ENCODE results near the gene GGTA1.
"Not testable (repeated sequence)": the region's sequence is repeated elsewhere in the genome, so short reads cannot be mapped to it uniquely, and the experiment has no call there.

Gene GGTA1

DNA sequence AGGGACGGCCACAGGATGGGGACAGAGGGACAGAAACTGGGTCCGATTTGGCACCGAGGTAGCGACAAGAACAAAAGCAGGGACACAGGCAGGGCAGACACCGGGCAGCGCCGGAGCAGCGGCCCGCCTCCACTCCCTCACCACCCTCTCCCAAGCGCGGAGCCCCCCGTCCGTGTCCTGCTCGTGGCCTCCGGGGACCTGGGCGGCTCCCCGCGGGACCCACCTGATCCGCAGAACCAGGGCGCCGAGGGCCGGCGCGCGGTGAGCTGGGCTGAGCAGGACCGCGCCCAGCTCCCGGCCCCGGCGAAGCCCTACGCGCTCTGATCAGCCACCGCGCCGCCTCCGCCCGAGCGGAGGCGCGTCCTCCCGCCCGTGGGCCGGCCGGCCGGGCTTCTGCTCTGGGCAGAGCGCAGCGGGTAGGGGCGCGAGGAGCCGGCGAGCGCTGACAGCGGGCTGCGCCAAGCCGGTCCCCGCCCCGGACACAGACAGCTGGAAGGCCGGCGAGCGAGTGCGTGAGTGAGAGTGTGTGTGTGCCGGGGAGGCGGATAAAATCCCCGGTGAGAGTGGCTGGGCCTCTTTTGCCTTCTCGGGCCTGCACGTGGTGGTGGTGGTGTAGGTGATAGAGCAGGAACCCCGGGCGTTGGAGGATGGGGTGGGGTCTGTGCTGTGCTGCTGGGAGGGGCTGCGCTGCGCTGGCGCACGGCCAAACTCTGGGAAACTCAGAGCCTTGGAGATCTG is at the start of gene GGTA1:
Gene GGTA1, minus strand, starts transcription at position 418 of the 738 bp plus-strand sequence. CDS start 31,922 bp downstream, outside the sequence.
- no peak for DNase-seq

DNA sequence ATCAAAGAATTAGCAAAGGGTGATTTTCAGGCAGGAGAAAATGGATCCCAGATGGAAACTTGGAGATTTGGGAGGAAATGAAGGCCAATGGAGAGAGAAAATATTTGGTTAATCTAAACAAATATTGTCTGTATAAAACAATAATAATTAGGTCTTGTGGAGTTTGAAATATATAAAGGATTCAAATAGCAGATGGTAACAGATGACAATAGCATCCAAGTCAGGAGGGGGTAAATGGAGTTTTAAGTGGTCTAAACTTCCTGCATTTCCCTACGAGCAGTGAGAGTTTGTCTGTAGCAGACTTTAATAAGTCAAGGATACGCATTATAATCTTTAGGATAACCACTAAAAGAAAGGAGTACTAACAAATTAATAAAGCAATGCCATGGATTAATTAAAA is 49.0 kb upstream of the GGTA1 start:
- no peak for DNase-seq

DNA sequence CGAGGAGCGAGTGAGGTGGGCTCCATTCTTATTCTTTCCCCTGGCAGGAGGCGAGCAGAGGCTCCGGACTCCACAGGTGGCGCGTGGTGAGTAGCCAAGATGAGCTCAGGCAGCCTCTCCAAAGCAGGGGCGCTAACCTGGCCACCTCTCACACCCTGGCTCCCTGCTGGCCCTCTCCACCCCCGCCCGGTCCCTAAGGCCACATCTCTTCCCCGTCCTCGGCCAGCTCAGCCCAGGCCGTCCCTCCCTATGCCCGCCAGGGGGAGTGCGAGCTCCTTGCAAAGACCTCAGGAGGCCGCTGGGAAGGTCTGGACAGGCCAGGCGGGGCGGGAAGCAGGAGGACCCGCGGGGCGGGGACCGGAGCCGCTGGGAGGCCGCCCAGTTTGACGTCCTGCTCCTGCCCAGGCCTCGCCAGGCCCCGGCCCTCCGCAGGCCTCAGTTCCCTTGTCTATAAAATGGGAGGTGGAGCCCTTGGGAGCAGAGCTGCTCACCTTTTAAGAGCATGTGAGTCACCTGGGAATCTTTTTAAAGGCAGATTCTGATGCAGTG is 46.3 kb upstream of the GGTA1 start:
- DNase-seq: peak; percentile 38 to 57

DNA sequence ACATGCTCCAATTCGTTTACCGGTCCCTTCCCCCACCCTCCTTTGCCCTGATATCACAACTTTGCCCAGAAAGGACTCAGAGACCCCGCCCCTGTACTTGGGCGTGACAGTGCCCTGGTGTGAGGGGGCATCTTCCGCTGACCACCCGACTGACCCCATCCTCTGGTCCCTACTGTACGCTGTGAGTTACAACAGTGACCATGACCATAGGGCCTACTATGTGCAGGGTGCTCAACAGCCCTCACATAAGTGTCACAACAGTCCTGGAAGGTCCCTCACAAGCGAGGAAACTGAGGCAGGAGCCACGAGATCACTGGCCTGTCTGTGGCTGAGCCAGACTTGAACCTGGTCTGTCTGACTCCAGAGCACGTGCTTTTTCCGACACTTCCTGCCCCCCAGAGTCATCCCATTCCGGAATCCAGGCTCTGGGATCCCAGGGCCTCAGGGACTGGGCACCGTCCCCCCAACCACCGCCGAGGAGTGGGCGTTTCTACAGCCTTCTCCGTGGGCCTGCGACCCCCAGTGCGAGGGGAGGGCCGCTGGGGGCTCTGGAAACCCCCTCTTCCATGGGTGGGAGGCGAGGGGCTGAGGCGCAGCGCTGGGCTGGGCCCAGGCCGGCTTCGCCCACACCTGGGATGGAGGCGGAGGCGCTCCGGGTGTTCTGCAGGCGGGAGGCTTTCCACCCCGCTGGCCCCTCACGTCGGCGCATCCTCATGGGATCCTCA is 45.7 kb upstream of the GGTA1 start:
- no peak for DNase-seq

DNA sequence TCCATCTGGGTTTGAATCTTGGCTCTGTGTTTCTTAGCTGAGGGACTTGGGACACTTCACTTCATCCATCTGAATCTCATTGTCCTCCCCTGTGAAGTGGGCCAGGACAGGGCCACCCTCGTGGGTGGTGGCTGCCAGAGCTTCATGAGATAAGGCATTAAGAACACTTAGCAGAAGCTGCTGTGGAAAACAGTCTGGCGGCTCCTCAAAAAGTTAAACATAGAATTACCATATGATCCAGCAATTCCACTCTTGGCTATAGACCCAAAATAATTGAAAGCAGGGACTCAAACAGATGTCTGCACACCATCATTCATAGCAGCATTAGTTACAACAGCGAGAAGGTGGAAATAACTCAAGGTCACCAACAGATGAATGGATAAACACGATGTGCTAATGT is 42.4 kb upstream of the GGTA1 start:
- DNase-seq: no peak

DNA sequence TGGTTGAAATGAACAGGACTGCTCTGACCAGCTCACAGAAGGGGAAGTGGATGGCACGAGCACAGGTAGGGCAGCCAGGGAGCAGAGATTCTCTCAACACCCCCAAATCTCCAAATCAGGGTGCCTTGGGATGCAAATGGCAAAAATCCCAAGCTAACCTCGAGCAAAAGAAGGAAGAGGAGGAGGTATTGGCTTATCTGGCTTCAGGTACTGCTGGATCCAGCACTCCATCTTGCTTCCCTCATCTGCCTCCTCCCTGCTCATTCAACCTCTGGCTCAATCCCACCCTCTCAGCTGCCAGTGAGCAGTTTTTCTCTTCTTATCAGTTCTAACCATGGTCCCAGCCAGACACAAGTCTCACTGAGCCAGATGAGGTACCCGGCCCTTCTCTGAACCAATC is 41.6 kb upstream of the GGTA1 start:
- no peak for DNase-seq

DNA sequence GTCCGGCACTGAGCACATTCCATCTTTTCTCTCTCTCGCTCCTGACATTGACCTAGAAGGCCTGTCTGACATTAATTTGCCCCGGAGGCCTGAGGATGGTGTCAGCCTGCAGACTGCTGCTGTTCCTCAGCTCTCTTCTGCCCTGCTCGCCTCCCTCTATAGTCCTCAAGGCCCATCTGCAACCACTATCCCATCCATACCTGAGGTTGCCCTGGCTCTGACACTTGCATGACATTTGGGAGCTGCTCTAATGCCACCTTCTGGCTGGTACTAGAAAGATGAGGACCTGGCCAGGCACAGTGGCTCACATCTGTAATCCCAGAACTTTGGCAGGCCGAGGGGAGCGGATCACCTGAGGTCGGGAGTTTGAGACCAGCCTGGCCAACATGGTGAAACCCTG is 38.6 kb upstream of the GGTA1 start:
- no peak for DNase-seq

DNA sequence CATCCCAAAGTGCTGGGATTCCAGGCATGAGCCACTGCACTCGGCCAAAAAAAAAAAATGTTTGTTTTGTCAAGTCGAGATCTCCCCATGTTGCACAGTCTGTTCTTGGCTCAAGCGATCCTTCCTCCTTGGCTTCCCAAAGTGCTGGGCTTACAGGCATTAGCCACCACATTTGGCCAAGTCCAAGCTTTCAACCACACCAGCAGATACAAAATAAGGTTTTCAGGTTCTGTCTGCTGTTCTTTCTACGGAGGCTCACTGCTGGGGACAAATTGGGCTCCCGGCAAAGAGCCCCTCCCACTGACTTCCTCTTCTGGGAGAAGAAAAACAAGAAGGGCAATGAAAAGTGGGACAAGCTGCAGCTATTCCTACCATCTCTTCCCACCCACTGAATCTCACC is 37.6 kb upstream of the GGTA1 start:
- no peak for DNase-seq

DNA sequence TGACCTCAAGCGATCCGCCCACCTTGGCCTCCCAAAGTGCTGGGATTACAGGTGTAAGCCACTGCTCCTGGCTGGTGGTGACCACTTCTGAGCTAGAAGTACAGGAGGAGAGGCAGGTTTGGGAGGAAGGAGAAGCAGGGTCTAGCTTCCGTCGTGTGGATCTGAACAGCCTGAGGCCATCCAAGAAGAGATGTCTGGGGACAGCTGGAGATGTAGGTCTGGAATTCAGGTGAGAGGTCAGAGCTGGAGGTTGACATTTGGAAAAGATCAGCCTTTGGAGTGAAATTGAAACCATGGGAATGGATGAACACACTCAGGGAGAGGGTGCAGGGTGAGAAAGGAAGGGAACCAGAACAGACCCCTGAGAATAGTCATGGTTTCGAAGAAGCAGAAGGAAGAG is 33.2 kb upstream of the GGTA1 start:
- DNase-seq: no peak

DNA sequence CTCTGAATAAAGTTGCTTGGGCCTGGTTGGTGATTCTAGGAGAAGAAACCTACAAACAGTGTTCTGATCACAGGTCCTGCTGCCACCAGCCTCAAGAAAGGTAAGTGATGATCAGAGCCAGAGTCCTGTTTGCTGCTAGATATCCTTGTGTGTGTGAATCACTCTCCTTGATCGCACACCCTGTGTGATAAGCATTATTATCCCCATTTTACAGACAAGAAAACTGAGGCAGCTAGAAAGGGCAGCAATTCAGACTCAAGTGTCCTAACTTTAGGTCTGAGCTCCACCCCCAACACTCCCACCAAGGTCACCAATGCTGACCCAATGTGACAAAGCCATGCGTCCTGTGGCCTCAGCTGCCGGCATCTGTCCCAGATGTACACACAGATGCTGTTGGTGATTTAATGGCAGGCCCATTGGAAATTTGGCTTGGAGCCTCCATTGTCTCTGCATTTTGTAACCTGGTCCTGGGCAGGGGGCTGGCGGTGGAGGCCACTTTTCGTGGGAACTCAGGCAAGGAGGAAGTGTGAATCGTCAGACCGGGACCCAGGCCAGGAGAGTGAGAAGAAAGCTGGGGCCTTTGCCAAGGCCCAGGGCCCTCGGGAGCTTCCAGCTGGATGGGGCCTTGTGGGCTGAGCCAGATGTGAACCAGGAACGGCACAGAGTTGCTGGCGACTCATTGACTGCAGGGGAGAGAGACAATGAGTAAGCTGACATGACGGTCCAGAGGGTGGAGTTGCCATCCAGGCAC is 29.8 kb upstream of the GGTA1 start:
- no peak for DNase-seq

DNA sequence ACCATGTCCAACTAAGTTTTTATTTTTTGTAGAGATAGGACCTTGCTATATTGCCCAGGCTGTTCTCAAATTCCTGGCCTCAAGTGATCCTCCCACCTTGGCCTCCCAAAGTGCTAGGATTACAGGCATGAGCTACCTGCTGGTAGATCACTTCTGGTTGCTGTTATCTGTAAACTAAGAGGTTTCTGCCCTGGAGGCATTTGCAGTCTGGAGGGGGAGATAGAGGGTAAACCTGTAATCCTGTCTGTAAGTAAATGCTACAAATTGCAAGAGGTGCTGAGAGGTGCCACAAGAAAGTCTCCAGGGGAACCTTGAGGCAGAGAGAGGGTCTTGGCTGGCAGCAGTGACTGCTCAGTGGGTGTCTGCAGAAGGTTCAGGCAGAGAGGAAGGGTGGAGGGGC is 29.0 kb upstream of the GGTA1 start:
- no peak for DNase-seq

DNA sequence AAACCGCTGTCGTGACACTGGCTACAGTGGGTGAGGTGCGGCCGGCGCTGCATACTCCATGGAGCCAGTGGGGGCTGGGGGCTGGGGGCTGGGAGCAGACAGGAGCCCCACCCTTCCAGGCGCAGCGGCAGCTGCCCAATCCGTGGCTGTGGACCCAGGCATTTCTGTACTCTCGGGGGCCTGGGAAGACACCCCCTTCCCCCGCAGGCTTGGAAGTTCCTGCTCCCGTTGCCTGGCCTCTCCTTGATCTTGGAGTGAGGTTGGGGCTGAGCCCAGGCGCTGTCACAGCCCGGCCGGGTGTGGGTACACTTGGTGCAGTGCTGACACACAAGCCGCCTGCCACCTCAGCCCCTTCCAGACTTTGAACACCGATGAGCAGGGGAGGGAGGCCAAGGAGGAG is 27.7 kb upstream of the GGTA1 start:
- no peak for DNase-seq

DNA sequence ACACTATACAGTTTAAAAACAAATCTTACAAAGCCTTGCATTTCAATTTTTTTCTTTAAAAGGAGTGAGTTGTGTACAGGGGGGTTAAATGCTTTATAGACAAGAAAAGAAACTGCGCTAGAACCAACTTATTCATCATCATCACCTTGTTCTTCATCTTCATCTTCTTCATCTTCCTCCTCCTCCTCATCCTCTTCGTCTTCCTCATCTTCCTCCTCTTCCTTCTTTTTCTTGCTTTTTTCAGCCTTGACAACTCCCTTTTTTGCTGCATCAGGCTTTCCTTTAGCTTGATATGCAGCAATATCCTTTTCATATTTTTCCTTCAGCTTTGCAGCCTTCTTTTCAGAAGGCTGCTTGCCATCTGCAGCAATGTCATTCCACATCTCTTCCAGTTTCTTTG is 20.0 kb upstream of the GGTA1 start:
- DNase-seq: not testable (repeated sequence)

DNA sequence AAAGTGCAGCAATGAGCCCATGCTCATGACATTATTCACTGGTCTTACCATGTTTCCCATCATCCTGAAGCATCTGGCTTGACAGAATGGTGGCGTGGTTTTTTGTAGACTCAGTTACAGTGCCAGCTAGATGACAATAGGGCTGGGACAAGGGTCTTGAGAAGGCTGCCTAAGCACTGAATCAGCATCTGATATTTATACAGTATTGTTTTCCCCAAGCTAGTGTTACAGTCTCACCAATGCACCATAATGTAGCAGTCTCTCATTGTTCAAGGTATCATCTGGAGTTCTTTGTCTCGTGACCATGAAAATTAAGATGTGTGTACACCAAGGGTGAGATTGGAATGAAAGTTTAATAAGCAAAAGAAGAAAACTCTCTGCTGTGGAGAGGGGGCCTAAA is 19.0 kb upstream of the GGTA1 start:
- DNase-seq: no peak

DNA sequence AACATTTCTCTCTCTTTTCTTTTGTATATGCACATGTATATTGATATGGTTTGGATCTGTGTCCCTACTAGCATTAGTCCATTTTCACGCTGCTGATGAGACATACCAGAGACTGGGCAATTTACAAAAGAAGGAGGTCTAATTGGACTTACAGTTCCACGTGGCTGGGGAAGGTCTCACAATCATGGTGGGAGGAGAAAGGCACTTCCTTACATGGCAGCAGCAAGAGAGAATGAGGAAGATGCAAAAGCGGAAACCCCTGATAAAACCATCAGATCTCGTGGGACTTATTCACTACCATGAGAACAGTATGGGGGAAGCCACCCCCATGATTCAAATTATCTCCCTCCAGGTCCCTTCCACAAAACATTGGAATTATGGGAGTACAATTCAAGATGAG is 13.5 kb upstream of the GGTA1 start:
- DNase-seq: not testable (repeated sequence)

DNA sequence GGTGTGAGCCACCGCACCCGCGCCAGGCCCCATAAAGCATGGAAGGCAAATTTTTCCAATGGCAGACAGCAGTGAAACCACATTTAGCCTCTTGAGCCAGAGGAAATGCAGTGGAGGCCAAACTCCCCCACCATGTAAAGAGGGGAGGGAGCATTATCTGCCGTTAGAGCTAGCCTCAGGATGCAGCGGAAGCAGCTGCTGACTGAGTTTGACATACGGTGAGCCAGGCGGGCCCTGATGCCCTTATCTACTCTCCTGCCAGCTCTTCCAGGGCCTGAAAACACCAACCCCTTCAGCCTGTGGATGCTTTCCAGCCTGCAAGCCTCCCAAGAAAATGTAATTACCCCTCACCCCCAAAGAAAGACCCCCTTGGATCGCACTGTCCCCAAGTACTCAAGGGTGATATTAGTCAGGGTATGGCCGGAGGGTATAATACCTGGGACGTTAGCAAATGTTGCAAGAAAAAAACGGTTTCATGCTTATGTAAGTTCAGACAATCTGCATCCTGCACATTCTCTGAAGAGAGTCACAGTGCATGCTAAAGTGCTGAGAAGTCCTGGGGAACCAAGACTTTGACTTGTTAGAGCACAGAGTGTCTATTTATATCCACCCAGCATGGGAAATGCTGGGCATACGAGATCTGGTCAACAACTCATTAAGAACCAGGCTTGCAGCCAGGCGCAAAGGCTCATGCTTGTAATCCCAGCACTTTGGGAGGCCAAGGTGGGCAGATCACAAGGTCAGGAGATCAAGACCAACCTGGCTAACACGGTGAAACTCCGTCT is 11.3 kb upstream of the GGTA1 start:
- DNase-seq: no peak

DNA sequence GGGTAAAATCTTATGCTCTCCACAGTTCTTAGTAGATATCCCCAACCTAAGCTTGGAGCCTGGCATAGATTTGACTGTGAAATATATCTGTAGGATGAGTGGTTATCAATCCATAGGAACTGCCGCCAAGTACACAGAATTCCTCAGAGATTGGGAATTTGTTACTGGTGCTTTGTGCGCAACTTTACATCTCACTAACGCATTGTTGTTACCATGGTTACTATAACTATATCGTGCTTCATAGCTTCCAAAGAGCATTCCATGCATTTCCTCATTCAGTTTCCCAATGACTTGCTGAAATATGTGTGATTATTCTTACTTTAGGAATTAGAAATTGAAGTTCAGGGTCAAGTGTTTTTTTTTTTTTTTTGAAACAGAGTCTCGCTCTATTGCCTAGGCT is 9.5 kb upstream of the GGTA1 start:
- DNase-seq: no peak

DNA sequence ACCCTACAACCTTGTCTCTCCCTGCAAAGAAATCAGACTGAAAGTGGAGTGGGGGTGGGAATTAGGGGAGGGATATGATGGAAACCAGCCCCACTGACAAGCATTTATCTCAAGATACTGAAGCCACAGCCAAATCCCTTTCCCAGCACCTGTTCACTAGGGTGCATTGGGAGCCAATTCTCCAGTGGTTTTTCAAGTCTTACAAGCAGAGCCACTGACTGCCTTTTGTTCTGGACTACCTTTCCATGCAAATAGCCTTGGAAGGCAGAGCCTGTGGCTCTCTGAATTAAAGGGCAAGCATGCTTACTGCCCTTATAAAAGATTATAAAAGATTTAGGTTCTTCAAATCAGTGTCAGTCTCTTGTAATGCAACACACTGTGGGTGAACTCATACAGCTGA is 8.8 kb upstream of the GGTA1 start:
- no peak for DNase-seq

DNA sequence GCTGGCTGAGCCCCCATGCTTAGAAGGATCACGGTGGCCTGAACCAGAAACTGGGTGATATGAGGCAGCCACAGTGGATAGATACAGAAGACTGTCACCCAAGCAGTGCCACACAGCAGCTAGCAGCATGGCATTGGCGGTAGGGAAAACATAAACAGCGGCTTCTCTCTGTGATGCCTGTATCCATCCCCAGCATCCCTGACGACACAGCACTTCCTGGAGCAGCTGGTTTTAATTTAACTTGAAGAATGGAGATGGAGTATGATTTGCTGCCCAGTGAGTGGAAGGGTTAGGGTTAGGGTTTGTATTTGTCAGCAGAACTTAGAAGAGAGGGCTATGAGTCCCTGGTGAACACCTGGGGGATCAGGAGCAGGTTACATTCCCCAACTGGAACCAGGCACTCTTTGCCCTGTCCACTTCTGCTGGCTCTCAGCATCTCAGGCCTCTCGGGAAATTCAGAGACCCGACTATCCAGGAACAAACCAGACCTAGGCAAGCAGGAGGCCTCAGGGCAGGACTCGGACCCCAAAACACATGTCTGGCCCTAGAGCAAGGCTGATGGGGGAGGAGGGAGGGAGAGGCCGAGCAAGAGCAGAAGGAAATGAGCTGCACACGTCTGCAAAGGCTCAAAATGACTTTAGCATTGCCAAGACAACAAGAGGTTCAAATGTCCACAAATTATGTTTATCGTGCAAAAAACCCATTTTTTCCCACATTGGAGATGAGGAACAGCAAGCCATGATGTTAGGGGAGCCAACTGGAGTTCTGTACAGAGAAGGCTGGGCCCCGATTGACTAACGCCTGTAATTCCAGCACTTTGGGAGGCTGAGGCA is 6.5 kb upstream of the GGTA1 start:
- DNase-seq: no peak

DNA sequence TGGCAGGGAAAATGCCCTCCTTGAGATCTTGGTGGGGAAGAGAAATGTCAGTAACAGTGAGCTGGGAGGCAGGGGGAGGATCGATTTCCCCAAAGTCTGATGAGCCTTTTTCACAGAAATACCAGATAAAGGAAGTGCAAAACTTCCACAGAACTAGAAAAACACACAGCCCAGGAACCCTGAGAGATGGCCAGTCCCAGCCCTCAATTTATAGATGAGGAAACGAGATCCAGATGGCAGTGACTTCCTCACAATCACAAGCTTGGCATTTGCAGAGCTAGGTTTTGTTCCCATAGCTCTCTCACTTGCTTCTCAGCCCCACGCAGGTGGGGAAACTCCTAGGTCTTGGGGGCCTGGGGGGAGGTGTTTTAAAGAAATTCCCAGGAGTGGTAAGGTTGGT is 3.8 kb upstream of the GGTA1 start:
- no peak for DNase-seq

DNA sequence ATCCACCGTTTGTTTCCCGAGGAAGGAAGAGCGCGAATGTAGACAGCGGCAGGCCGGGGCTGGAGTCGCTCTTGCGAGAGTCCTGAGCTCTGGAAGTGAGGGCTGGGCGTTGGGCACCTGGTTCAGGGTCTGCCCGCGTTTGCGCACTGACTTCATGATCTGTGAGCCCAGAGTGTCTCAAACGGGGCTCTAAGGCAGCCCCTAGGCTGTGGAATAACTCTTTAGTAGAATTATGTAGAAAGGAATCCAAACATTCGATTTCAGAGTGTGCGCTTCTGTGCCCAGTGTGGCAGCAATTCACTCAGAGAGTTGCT is 478 bp upstream of the GGTA1 start:
- no peak for DNase-seq

DNA sequence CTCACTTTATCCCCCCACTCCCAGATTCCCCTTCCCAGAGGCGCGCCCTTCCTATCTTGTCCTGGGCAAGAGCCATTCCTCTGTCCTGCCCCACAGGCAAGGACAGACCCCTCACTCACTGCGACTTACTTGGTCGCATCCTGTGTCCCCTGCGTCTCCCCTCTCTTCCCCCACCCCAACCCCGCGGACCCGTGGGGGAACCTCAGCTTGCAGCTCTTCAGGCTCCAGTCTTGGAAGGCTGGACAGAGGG is 542 bp downstream of the GGTA1 start:
- no peak for DNase-seq
